ENCODE data around the gene CARS2.

The CARS2 gene

GRCh38 chr13:110651726-110652230 lies 54.1 kb downstream of the CARS2 start:
- no peak for DNase-seq

DNA sequence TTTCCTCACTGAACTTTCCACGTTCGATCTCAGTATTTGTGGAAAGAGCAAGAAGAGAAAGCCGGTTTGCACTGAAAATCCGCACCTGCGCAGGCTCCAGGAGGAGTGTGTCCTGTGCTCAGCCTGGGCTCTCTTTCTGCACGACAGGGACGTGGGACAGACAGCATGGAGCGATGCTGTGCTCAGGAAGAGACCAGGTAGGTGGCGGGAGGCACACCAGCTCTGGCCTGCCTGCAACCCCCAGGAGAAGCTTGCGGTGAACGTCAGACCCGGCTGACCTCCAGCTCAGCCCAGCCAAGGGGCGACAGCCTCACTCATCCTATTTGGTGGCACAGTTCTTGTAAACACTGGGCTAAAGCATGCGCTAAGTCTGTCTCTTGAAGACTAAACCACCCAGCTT lies 54.6 kb downstream of the CARS2 start:
- no peak for DNase-seq

DNA sequence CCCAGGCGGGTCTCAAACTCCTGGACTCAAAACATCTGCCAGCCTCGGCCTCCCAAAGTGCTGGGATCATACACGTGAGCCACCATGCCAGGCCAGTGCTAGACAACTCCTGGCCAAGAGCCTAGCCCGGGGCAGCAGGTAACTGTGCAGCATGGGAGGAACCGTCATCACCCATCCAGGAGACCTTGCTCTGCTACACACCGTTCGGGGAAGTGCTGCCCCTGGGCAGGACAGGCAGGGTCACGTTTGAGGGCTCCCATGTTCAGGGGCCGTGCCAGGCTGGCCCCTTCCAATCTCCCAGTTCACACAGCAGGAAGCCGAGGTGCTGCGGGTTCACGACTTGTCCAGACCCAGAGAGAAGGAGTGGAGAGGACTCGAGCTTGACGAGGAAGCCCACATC lies 55.5 kb downstream of the CARS2 start:
- DNase-seq: no peak

- DNase-seq: no peak
Observed at GRCh38 chr13:110649551-110649950, 56.4 kb downstream of the CARS2 start.

DNA sequence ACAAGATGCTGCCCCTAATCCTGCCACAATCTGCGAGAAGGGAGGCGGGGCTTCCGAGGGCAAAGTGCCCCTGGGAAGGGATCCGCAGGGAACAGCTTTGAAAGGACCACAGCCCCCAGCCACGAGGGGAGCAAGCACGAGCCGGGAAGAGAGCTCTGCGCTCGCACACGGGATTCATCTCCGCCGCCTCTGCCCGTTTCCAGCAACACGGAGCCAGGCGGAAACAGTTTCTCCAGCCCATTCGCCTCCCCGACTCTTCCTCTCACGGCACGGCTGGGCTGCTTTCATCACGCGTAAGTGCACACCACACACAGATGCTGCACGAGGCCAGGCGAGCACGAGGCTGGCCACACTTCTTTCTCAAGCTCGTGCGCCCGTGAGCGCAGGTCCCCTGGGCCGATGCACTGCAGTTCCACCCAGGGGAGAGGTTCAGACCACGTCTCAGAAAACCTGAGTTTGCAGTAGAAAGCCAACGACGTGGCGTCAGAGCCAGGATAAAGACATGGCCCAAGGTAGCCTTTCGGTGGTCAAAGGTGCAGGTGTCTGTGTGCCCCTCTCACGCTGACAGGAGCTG lies 57.0 kb downstream of the CARS2 start:
- DNase-seq: no peak

DNA sequence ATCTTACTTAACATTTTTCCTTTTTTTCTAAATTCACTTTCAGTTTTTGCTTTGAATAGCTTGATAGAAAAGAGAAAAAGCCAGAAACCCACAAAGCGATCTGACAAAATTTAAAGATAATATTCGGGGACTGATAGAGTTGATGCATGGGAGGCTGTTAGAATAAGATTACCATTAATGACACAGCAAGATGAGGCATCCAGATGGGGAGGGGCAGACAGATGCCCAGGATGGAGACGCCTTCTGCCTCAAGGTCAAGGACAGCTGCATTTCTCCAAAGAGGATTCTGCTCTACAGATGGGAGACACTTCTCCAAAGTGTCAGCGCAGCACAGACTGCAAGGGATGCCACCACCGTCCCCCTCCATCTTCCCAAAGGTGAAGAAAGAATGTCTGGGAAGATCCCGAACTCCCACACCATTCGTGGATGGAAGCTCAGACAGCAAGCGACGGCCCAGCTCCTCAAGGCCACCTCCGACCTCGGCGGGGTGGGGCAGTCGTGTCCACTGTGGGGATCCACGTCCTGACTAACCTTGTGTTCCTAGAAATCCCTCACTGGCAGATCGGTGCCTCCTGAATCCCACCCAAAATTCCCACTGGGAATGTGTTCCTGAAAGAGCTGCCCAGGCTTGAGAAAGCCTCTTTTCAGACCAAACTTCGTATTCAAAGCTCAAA lies 57.6 kb downstream of the CARS2 start:
- no peak for DNase-seq

DNA sequence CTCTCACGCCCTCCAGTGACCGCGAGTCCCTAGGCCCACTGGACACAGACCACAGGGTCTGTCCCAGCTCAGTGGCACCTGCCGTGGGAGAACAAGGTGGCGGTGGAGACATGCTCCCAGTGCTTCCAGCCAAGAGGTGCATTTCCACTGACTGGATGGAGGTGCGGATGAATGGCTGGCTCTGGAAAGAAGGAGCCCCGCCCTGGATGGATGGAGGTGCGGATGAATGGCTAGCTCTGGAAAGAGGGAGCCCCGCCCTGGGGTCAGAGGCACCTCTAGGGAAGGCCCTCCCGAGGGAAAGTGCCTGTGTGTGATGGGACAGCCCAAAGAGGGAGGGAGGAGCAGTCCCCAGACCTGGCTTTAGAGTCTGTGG lies 58.6 kb downstream of the CARS2 start:
- no peak for DNase-seq

DNA sequence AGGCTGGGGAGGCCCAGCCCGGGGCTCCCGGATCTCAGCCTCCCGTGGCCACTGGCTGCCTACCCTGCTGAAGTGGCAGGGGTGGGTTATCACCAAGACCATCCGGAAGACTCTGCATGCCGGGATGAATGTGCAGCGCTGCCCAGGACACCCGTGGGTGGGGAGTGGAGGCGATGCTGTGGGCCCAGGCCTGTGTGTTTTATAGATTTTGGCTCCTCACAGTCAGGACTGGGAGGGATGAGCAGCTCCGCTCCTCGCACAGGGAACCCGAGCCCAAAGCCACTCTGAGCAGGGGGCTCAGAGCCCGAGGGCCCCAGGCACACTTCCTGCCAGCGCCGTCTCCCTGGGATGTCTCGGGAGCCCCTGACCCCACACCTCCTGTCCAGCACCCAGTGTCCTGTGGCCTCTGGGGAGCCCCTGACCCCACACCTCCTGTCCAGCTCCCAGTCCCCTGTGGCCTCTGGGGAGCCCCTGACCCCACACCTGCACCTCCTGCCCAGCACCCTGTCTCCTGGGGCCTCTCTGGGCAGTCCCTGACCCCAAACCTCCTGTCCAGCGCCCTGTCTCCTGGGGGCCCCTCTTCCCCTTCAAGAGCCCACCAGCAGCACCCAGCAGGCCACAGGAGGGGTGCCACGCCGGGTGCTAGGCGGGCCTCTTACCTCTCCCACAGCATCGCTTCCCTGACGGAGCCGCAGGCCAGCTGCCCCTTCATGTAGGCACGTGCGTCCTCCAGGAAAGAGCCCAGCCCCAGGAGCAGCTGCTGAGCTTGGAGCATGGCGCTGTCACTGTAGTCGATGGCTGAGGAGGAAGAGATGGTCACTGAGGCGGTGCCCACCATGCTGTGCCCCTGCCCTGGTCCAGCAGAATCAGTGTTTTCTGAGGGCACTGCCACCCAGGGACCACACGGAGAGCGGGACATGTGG lies 59.2 kb downstream of the CARS2 start:
- DNase-seq: no peak

DNA sequence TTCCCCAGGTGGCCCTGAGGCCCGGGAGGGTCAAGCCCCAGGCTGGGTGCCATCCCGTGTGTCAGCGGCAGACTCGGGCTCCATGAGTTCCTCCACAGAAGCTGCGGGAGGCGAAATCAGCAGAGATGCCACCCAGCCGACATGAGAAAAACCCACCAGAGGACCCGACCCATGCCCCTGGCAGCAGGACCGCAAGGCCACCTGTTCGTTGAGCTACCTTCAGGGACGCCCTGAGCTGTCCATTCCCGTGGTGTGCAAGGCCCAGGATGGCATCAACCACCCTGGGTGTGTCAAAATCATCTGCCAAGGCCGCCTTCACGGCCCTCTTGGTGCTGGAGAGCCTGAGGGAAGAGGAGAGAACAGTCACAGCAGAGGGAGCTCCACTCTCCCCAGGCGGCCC lies 60.2 kb downstream of the CARS2 start:
- DNase-seq: no peak

DNA sequence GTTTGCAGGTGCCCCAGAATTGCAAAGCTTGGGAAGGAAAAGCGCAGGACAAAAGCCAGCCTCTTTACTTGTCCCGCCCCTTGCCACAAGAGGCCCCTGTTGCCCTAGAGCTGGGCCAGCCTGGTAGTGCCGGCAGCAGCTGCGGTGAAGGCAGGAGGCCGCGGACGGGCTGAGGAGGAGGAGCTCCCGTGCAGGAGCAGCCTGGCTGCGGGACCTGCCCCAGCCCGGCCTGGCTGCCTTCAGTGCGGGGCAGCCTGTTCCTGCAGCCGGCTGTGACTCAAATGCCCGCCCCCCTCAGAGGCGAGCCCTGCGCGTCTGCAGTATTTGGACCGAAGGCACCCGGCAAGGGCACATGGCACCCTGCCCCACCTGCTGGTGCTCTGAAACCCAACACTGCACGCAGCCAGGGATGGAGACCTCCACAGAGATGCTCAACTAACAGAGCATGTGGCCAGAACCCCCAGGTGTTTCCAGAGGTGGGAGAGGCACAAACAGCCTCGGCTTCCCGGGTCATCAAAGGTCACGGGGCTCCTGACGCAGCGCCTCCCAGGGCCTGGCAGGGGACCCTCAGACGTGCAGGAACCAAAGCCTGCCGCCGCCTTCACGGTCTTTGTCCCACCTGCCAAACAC lies 60.9 kb downstream of the CARS2 start:
- DNase-seq: peak; percentile 59

DNA sequence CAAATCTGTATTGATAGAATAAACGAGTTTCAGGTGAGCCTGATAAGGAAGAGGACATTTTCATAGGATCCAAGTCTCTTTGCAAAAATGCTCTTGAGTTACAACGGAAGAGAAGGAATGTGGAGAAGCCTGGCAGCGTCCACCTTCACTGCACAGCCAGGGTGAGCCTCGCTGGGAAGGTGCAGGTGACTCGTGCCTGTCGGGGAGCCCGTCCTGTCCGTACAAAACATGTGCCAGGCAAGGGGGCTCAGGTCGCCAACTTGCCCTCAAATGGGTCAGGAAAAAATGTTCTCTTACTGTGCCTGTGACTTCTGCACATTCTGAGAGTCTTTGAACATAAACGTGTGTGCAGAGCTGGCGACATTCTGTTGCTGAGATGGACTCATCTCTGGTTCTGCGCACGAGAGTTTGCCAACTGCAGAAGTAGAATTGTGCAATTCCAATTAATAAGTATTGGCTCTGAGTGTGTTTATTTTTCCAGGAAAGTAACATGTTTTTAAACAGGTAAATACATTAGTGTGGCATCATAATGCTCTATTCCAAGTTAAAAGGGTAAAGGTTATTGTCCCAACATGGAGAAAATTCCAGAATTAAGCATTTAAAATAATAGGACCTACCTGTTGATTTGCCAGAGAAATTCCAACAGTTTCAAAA lies 62.0 kb downstream of the CARS2 start:
- no peak for DNase-seq

DNA sequence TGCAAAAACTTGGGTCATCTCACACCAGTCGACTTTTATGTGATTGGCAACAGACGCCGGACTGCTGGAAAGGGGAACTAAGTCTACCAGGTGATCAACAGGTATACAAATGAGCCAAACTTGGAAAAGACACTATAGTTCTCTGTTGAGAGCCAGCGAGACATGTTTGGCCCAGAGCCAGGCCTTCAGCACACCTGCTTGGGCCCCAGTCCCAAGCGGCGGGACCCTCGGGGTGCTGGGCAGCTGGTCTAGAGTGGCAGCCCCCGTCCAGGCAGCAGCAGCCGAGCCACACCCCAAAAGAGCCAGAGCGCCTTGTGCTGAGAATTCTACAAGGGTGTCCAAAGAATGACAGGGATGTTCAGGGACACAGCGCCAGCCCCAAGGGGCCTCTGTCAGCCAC lies 62.6 kb downstream of the CARS2 start:
- DNase-seq: no peak

DNA sequence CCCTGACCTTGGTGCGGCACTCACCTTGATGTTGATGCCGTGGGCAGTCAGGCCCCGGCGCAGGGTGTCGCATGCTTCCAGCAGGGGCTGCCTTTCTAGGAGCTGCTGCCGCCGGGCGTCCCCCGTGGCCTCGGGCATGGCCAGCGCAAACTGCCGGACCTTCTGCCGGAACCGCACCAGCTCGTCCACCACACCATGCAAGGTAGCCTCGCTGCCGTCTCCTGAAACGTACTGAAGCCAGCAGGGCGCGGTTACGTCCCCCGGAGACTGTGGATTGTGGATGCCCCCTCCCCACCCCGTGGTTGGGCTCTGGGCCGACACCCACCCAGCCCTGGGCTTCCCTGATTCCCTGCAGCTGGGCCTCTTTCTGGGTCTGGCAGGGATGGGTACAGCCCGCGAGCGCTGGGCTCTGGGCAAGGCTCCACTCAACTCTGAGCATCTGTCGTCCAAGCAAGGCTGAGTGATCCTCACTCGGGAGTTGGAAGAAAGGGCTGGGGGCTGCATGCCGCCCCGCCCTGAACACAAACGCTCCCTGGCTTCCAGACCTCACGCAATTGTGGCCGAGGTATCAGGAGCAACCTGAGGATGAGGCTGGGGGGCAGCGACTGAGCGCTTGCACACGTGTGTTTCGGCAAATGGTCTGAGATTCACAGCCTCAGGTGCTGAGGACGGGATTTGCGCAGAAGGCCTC lies 63.5 kb downstream of the CARS2 start:
- no peak for DNase-seq

DNA sequence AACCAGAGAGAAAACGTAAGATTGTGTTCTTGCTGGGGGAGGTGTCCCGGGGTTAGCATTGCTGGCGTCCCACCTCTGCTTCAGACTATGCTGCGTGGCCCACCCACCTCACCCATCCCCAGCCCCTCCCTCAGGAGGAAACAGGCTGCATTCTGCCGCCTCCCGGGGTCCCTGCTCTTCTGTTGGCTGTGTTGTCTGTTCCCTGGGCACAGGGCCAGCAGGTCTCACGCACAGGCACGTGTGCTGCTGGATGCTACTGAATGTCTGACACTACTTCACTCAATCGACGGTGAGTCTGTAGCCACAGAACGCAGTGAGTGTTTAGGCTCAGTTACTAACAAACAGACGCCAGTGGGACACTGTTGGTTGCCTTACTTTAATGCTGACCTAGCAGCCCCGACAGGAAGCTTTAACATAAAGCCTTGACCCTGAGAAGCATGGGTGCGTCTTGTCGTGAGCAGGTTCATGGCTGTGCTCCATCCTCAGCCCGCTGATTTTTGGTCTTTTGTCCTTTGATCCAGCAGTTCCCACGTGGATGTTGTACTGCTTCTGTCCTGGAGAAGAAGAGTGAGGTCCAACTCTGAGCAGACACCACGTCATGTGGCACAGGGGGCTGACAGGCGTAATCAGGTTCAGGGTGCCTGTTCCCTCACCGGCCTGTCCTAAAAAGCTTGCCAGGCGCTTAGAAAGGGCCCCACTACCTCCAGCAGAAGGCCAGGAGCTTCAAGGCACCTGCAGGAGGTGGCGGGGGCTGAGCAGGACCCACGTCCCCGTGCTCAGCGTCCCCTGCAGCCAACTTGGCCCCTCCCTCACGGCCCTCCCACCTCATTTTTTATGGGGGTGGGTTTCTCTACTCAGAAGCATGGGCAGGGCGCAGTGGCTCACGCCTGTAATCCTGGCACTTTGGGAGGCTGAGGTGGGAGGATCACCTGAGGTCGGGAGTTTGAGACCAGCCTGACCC lies 64.6 kb downstream of the CARS2 start:
- DNase-seq: no peak

GRCh38 chr13:110640591-110641029 lies 65.3 kb downstream of the CARS2 start:
- DNase-seq: no peak

- no peak for DNase-seq
Observed at GRCh38 chr13:110639935-110640334, 66.0 kb downstream of the CARS2 start.

DNA sequence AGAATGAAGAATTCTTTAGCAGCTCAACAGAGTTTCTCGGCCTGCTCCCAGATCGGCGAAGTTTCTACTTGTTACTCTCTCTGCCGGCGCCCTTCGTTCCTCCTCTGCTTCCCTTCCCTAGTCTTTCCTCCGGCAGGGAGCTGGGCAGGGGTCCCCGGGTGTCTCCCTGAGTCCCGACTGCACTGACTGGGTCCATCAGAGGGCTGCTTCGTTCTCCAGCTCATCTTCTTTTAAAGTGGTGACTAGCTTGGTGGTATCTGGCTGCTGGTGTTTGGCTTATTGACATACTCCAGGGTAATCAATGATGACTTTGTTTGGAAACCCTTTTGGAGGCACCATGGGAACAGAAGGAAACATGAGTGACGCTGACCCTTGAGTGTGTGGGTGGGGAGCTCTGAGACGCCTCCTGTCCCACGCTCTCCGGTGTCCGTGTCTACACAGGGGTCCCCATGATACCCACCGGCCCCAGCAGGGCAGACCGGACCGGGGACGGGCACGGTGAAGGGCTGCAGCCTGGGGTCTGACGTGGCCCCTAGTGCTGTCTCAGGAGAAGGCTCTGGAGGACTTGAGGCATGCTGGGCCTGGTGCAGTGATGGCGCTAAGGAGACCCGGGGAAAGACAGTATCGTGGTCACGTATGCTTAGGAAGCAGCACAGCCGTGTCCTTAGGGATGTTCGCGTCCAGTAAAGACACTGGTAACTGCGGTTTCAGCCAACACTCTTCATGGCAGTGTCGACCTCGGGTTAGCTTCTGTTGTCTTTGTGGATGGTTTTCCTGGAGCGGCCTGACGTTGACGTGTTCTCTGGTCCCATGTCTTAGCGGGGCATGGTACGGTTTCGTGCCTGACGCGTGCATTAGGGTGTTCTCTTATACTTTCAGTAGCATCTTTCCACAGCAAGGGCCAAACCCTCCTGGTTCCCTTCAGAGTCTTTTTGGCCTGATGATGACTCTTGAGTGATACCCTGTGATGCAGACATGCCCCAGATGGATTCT lies 66.8 kb downstream of the CARS2 start:
- DNase-seq: no peak

DNA sequence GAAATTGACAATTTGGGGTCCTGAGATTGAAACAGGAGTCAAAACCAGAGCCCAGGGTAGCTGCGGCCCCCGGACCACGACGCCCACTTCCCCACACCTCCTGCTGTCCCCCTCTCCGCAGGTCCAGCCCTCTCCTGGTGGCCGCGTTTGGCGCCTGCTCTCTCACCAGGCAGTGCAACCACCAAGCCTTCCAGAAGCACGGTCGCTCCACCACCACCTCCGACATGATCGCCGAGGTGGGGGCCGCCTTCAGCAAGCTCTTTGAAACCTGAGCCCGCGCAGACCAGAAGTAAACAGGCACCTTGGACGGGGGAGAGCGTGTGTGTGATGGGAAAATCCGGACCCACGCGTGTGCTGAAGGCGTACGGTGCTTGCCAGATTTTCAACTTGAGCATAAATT lies 67.7 kb downstream of the CARS2 start:
- no peak for DNase-seq

GRCh38 chr13:110637747-110638146 lies 68.2 kb downstream of the CARS2 start:
- no peak for DNase-seq

GRCh38 chr13:110637275-110637674 lies 68.6 kb downstream of the CARS2 start:
- DNase-seq: no peak

All from inflammatory macrophage treated with lipopolysaccharide for 4 hours (primary cell).